AG04450 (cell line): ENCODE measurements around the gene MBLAC2. TPM values are rescaled to one million over a fixed set of nuclear protein-coding genes. Genes with fewer than 3 reads are reported as not detected.
A peak's percentile ranks its signal among the peaks of the same experiment; 100 is the strongest.

Source experiments
- CTCF ChIA-PET: fragments of 300-600, 350-600 bp; formaldehyde crosslinking; extraction: SDS; loops from one replicate; lab custom pipeline; 2022; ENCODE audit warnings: antibody characterized with exemption, inconsistent platforms; lab: Charles Lee
- POLR2A ChIA-PET: fragments of 350-600 bp; formaldehyde crosslinking; extraction: SDS; loops from one replicate; lab custom pipeline; 2021; ENCODE audit warnings: antibody characterized with exemption, inconsistent platforms; lab: Yijun Ruan, JAX
- DNase-seq: peaks from one replicate; pipeline ENCODE4 v3.0.0-alpha.2; 2011; ENCODE audit warnings: low read depth, low spot score
- H3K27ac ChIP-seq: one replicate; pipeline ENCODE4 v1.5.1; 2012; ENCODE audit warnings: low read depth, low read length, control low read depth
- H3K27me3 ChIP-seq: one replicate; pipeline ENCODE4 v1.6.0; 2012; ENCODE audit warnings: low read length; ENCODE audit not compliant: control insufficient read depth, insufficient read depth
- H3K4me3 ChIP-seq: 2 replicates; pipeline ENCODE4 v1.5.1; 2011; ENCODE audit warnings: mild to moderate bottlenecking, low read depth, low read length, control low read depth
- H3K9me3 ChIP-seq: 2 replicates; pipeline ENCODE4 v1.5.1; 2012; ENCODE audit warnings: low read length; ENCODE audit not compliant: control insufficient read depth, insufficient read depth
- polyA plus RNA-seq: library from polyadenylated mRNA; depleted of rRNA; stranded (reverse); fragments of >200 nt; gene quantifications from 2 replicates; pipeline ENCODE4 v1.2.3, GENCODE V29; 2011
- TF ChIP-seq, protein P1 (sequence below): IDR thresholded peaks from 2 replicates; pipeline ENCODE4 v1.5.1; 2011; ENCODE audit warnings: low read depth, low read length, control low read depth, inconsistent platforms

MBLAC2 gene
- polyA plus RNA-seq, 1 experiment, result 2.8 TPM

DNA sequence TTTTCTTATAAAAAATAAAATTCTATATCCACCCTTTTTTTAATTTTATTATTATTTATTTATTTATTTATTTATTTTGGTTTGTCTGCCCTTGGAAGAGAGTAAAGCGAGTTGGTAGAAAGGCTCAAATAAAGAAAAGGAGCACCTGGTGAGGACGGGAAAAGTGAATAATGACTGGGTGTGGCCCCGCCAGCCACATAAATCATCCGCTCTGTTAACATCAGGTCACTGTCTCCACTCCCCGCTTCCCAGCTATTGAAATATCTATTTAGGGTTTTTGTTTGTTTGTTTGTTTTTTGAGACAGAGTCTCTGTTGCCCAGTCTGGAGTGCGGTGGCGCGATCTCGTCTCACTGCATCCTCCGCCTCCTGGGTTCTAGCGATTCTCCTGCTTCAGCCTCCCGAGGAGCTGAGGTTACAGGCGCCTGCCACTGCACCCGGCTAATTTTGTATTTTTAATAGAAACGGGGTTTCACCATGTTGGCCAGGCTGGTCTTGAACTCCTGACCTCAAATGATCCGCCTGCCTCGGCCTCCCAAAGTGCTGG, 937 bp upstream of the MBLAC2 start:
- Histone ChIP-seq H3K27me3 (no peaks in the 10 kb centered on the region), H3K27ac (no peak overlapping the region), H3K4me3 (peak overlapping the region; percentile 86), H3K9me3 (no peaks in the 10 kb centered on the region; the same call in 1 of the 2 replicates)
- TF ChIP-seq, protein P1, sequence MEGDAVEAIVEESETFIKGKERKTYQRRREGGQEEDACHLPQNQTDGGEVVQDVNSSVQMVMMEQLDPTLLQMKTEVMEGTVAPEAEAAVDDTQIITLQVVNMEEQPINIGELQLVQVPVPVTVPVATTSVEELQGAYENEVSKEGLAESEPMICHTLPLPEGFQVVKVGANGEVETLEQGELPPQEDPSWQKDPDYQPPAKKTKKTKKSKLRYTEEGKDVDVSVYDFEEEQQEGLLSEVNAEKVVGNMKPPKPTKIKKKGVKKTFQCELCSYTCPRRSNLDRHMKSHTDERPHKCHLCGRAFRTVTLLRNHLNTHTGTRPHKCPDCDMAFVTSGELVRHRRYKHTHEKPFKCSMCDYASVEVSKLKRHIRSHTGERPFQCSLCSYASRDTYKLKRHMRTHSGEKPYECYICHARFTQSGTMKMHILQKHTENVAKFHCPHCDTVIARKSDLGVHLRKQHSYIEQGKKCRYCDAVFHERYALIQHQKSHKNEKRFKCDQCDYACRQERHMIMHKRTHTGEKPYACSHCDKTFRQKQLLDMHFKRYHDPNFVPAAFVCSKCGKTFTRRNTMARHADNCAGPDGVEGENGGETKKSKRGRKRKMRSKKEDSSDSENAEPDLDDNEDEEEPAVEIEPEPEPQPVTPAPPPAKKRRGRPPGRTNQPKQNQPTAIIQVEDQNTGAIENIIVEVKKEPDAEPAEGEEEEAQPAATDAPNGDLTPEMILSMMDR, result no peak
- ChIA-PET POLR2A (interaction anchor here (1.3 kb wide), 1 partner anchor 43 kb away, joined by 3 read pairs; no protein-coding TSS in a partner anchor), CTCF (interaction anchor here (0.6 to 2.1 kb wide), 7 partner anchors 11 to 65 kb away, joined by 3 to 10 read pairs (median 4); partner anchors contain the start of gene CETN3)
- DNase-seq, result no peak

DNA sequence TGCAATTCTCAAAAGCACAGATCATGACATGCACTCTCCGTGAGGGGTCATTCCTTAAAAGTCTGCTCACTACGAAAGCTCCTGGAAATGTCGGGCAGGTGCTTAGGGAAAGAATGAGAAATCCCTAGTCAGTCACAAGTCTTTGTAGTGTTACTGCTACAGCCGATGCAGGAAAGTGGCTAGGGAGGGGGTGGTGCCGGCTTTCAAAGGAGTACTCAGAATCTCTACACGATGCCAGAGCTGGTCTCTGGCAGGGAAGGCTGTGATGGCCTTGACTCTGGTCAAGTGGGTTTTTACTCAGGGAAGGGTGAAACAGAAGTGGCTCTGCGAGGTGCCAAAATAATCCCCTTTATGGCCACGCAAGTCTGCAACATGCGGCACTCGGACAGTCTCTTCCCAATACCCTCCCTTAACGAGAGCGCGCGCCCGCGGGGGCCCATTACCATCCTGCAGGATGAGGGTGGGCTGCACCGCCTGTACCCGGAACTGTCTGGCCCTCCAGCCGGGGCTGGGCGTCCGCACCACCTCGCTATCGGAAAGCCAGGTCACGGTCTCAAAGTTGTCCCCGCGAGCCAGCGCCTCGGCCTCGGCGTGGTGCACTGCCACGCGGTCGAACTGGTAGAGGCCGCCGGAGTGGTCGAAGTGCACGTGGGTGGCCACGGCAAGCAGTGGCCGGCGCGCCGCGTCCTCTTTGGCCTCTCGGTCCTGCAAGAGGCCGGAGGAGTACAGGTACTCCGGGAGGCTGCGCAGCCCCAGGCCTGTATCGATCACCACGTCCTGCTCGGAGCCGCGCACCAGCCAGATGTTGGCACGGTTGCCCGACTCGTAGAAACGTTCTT, 956 bp downstream of the MBLAC2 start:
- no peaks in the 10 kb centered on the region for H3K27me3 ChIP-seq
- TF ChIP-seq, protein P1, result no peak
- peak overlapping the region; percentile 59 for H3K27ac ChIP-seq
- H3K9me3 ChIP-seq, result no peaks in the 10 kb centered on the region; the same call in 1 of the 2 replicates
- peak overlapping the region; percentile 86 for H3K4me3 ChIP-seq
- ChIA-PET POLR2A (interaction anchor here (0.6 to 1.3 kb wide), 4 partner anchors 34 to 64 kb away, joined by 4 to 9 read pairs (median 6); partner anchors contain the start of gene CETN3), CTCF (interaction anchor here (0.9 to 2.1 kb wide), 10 partner anchors 10 to 63 kb away, joined by 3 to 10 read pairs (median 4); partner anchors contain the start of gene CETN3)
- no peak for DNase-seq

DNA sequence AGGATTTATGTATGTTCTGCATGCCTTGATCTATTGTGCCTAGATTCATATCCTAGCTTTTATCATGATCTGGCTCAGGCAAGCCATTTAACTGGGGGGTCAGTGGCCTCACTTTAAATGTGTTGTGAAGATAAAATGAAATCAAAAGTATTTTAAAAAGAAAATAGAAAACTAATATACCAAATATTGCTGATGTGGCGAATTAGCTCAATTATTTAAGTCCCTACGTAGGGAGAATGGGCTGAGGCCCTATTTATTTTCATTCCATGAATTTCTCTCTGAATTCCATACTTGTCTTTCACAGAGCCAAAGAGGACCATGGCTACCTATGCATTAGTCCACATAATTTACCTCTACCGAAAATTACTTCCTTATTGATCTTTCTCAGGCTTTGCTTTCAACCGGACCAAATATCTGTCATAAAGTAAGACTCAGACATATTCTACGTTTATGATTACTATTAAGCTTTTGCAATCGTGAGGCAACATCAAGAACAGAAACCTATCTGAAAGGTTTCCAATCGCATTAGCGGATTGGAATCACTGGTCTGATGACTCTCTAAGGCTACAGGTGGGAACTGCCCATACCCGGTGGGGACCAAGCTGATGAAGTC, 1.7 kb downstream of the MBLAC2 start:
- no peak for DNase-seq
- H3K9me3 ChIP-seq, result no peaks in the 10 kb centered on the region; the same call in 1 of the 2 replicates
- CTCF ChIA-PET, result interaction anchor here (0.7 to 1.3 kb wide), 4 partner anchors 11 to 39 kb away, joined by 3 read pairs; no protein-coding TSS in a partner anchor
- no peak overlapping the region for H3K27ac ChIP-seq
- POLR2A ChIA-PET, result interaction anchor here (0.6 to 1.0 kb wide), 2 partner anchors 33 to 57 kb away, joined by 4 to 9 read pairs; no protein-coding TSS in a partner anchor
- no peaks in the 10 kb centered on the region for H3K27me3 ChIP-seq
- TF ChIP-seq, protein P1, result no peak
- H3K4me3 ChIP-seq, result peak overlapping the region; percentile 86

DNA sequence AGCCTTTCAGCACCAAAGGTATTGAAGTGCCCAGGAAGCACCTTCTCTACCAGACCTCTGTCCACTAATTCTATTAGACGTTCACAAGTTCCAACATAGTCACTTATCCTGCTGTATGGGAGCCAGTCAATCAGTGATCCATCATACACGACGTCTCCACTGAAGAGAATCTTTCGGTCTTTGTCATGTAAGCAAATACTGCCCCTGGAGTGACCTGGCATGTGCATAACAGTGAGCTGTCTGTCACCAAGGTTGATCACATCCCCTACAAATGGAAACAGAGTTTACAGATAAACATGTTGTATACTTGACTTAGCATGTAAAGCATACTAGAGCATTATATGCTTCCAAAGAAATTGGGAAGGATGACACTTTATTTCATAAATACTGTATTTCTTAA, 13.3 kb downstream of the MBLAC2 start:
- no peaks in the 10 kb centered on the region for H3K27me3 ChIP-seq
- H3K27ac ChIP-seq, result no peak overlapping the region
- no peaks in the 10 kb centered on the region for H3K9me3 ChIP-seq
- TF ChIP-seq, protein P1, result no peak
- ChIA-PET CTCF (interaction anchor here (0.8 to 1.4 kb wide), 5 partner anchors 11 to 69 kb away, joined by 3 to 5 read pairs (median 3); partner anchors contain the start of genes MBLAC2 and POLR3G), POLR2A (no interaction called here)
- no peak for DNase-seq
- H3K4me3 ChIP-seq, result no peak overlapping the region
